Measurements from ENCODE around the gene SORBS1. TPM values are rescaled to one million over a fixed set of nuclear protein-coding genes. Genes with fewer than 3 reads are reported as not detected.

SORBS1 gene
- total and polyA plus RNA-seq, 2 experiments from 2014 or later = 17.0 to 40.2 TPM

DNA sequence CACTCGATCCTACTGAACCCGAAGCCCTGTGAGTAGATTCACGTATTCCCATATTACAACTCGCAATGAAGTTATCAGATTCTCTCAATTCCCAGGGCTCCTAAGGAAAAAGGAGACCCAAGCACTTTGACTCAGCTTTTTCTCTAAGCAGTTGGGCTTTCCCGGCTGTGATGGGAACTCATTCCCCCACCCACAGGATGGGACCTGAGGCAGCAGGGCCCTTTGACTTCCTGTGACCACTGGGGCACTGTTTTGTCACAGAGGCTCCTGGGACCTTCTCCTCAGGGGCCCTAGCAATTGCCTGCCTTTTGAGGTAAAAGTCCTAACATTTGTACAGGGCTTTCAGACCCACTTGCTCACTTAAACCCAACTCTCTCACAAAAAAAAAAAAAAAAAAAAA lies 147.6 kb downstream of the SORBS1 start:
- Histone ChIP-seq H3K36me3 (replicated peaks; ENCODE audit: insufficient read depth, low read depth) (no peaks in the 10 kb centered on the region), H3K9me2 (replicated peaks; ENCODE audit: insufficient read depth) (no peaks in the 10 kb centered on the region), H3K4me2 (no peak overlapping the region), H2AFZ (no peak overlapping the region), H3K4me3 (no peak overlapping the region), H3K4me1 (ENCODE audit: insufficient read depth) (no peaks in the 10 kb centered on the region), H4K20me1 (ENCODE audit: insufficient read depth, poor library complexity, severe bottlenecking) (no peaks in the 10 kb centered on the region), H3K79me2 (no peaks in the 10 kb centered on the region), H3K27me3 (no peaks in the 10 kb centered on the region), H3K9me3 (ENCODE audit: low read depth) (no peaks in the 10 kb centered on the region), H3K27ac (no peak overlapping the region)
- TF ChIP-seq, protein P1, sequence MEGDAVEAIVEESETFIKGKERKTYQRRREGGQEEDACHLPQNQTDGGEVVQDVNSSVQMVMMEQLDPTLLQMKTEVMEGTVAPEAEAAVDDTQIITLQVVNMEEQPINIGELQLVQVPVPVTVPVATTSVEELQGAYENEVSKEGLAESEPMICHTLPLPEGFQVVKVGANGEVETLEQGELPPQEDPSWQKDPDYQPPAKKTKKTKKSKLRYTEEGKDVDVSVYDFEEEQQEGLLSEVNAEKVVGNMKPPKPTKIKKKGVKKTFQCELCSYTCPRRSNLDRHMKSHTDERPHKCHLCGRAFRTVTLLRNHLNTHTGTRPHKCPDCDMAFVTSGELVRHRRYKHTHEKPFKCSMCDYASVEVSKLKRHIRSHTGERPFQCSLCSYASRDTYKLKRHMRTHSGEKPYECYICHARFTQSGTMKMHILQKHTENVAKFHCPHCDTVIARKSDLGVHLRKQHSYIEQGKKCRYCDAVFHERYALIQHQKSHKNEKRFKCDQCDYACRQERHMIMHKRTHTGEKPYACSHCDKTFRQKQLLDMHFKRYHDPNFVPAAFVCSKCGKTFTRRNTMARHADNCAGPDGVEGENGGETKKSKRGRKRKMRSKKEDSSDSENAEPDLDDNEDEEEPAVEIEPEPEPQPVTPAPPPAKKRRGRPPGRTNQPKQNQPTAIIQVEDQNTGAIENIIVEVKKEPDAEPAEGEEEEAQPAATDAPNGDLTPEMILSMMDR (IDR thresholded peaks at IDR 0.05; ENCODE audit: poor library complexity) = no peak
- TF ChIP-seq EZH2 (IDR thresholded peaks at IDR 0.05; ENCODE audit: borderline replicate concordance) = no peak
- TF ChIP-seq EZH2phosphoT487 (IDR thresholded peaks at IDR 0.05; ENCODE audit: low read depth, severe bottlenecking, unreplicated experiment) = no peak
- WGBS (ENCODE audit: low lambda C conversion rate, missing lambda C conversion rate) = 89% methylated on average over 5 of the region's 5 CpGs
- DNase-seq (ENCODE audit: low spot score) = no peak

- H4K20me1 ChIP-seq (ENCODE audit: insufficient read depth, poor library complexity, severe bottlenecking) = no peaks in the 10 kb centered on the region
- no peaks in the 10 kb centered on the region for H3K9me2 ChIP-seq (replicated peaks; ENCODE audit: insufficient read depth)
- H3K4me2 ChIP-seq = no peak overlapping the region
- TF ChIP-seq, protein P1 (IDR thresholded peaks at IDR 0.05; ENCODE audit: poor library complexity) = no peak
- TF ChIP-seq EZH2phosphoT487 (IDR thresholded peaks at IDR 0.05; ENCODE audit: low read depth, severe bottlenecking, unreplicated experiment) = no peak
- TF ChIP-seq EZH2 (IDR thresholded peaks at IDR 0.05; ENCODE audit: borderline replicate concordance) = no peak
- no peak for DNase-seq (ENCODE audit: low spot score)
- WGBS (ENCODE audit: low lambda C conversion rate, missing lambda C conversion rate) = 85% methylated on average over 4 of the region's 4 CpGs
- no peak overlapping the region for H3K27ac ChIP-seq
- H3K27me3 ChIP-seq = no peaks in the 10 kb centered on the region
- H3K4me1 ChIP-seq (ENCODE audit: insufficient read depth) = no peaks in the 10 kb centered on the region
- H3K36me3 ChIP-seq (replicated peaks; ENCODE audit: insufficient read depth, low read depth) = no peaks in the 10 kb centered on the region
- H3K9me3 ChIP-seq (ENCODE audit: low read depth) = no peaks in the 10 kb centered on the region
- no peaks in the 10 kb centered on the region for H3K79me2 ChIP-seq
- H2AFZ ChIP-seq = no peak overlapping the region
- no peak overlapping the region for H3K4me3 ChIP-seq
Observed at GRCh38 chr10:95411635-95412034, 149.5 kb downstream of the SORBS1 start.

DNA sequence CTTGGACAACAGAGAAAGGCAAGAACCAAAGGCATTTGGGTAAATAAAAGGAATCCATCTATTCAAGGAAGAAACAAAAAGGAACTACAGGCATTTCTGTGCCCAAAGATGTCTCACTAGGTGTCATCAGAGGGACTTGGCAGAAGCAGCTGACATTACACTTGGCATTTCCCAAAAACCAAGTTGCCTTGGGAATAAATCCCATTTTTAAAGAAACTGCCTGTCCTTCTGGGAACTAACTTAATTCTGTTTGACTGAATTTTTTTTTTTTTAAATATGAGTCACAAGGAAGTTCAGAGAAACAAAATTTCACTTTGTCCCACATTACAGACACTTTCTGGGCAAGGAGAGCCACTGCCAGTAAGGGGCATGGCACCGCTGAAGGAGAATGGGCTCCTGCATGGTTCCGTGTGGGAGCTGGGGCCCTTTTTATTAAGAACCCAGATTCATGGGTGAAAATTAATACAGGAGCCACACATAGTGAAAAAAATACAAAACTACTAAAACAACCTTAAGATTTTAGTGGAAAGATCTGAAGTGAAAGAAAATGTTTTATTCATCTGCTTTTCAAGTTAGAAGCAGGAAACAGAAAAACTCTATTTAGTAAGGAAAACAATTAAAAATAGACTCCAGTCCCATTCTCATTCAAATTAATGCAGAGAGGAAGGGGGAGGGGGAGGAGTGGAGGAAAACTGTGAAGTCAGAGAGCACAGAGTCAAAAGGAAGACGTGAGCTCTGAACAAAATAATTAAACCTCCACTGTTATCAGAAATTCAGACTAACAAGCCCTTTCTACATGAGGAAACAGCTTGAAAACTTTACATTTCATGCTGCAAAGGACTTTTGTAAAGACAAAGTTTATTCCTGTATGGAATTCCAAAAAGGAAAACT lies 151.9 kb downstream of the SORBS1 start:
- Histone ChIP-seq H3K27me3 (no peaks in the 10 kb centered on the region), H3K4me3 (no peak overlapping the region), H3K4me1 (ENCODE audit: insufficient read depth) (no peaks in the 10 kb centered on the region), H3K9me2 (replicated peaks; ENCODE audit: insufficient read depth) (no peaks in the 10 kb centered on the region), H3K9me3 (ENCODE audit: low read depth) (no peaks in the 10 kb centered on the region), H4K20me1 (ENCODE audit: insufficient read depth, poor library complexity, severe bottlenecking) (no peaks in the 10 kb centered on the region), H3K4me2 (no peak overlapping the region), H3K27ac (peak overlapping the region; percentile 28), H2AFZ (no peak overlapping the region), H3K36me3 (replicated peaks; ENCODE audit: insufficient read depth, low read depth) (no peaks in the 10 kb centered on the region), H3K79me2 (no peaks in the 10 kb centered on the region)
- no peak for DNase-seq (ENCODE audit: low spot score)
- TF ChIP-seq EZH2 (IDR thresholded peaks at IDR 0.05; ENCODE audit: borderline replicate concordance) (no peak), EZH2phosphoT487 (IDR thresholded peaks at IDR 0.05; ENCODE audit: low read depth, severe bottlenecking, unreplicated experiment) (no peak)
- 48% methylated on average over 3 of the region's 3 CpGs for WGBS (ENCODE audit: low lambda C conversion rate, missing lambda C conversion rate)

Measured in hepatocyte (in vitro differentiated cells).